Left ventricle myocardium inferior (tissue), 1 donor: Measurements from ENCODE around the gene CTNS. TPM values are rescaled to one million over a fixed set of nuclear protein-coding genes. Genes with fewer than 3 reads are reported as not detected.

Experiments
- DNase-seq: peaks from one replicate; pipeline ENCODE4 v3.0.0-alpha.2; 2020
- H3K27ac ChIP-seq: fragments of 200-600 bp; replicated peaks from 2 replicates; pipeline ENCODE4 v1.8.0; 2021
- H3K27me3 ChIP-seq: fragments of 200-600 bp; 2 replicates; pipeline ENCODE4 v1.8.0; 2021; ENCODE audit warnings: low read depth
- H3K36me3 ChIP-seq: fragments of 200-600 bp; 2 replicates; pipeline ENCODE4 v1.8.0; 2021
- H3K4me1 ChIP-seq: fragments of 200-600 bp; 2 replicates; pipeline ENCODE4 v1.8.0; 2021
- H3K4me3 ChIP-seq: fragments of 200-600 bp; 2 replicates; pipeline ENCODE4 v1.8.0; 2021; ENCODE audit warnings: mild to moderate bottlenecking, moderate library complexity
- H3K9me3 ChIP-seq: fragments of 200-600 bp; replicated peaks from 2 replicates; pipeline ENCODE4 v1.8.0; 2021
- CTCF ChIP-seq: fragments of 200-600 bp; IDR thresholded peaks from 2 replicates; pipeline ENCODE4 v1.8.0; 2021; ENCODE audit warnings: antibody characterized with exemption, mild to moderate bottlenecking, borderline replicate concordance
- intact Hi-C: fragments of 100-400 bp; cut with micrococcal nuclease; formaldehyde crosslinking; loops from one replicate; pipeline ENCODE4 v1.11.0; 2022
- total RNA-seq: library from RNA; stranded (reverse); fragmentation: NEBNext Ultra II Directional; extraction: Animal tissue kit (Norgen Biotek cat#: 25700); gene quantifications from one replicate; pipeline ENCODE4 v1.2.1, GENCODE V29; 2021
- donor health status: DM: no; HTN: yes; CAD: no; lungs with severe emphysema.

The CTNS gene
- total RNA-seq, 1 donor from 2014 or later = 6.2 TPM

- Histone ChIP-seq H3K4me3 (no peak overlapping the region), H3K9me3 (peaks cover 7% of the 10 kb centered on the region), H3K27me3 (peaks cover 86% of the 10 kb centered on the region), H3K36me3 (no peaks in the 10 kb centered on the region), H3K4me1 (peaks cover 31% of the 10 kb centered on the region), H3K27ac (no peak overlapping the region)
- TF ChIP-seq CTCF = no peak
- no peak for DNase-seq
- intact Hi-C loops = no loop called here
Measured at GRCh38 chr17:3693829-3694231, 57.3 kb downstream of the CTNS start.

- peak overlapping the region; percentile 81 for H3K27ac ChIP-seq
- intact Hi-C loops = no loop called here
Measured at GRCh38 chr17:3695129-3695722, 58.7 kb downstream of the CTNS start.

GRCh38 chr17:3695723-3696411, 59.3 kb downstream of the CTNS start, which contains the start of gene P2RX5:
P2RX5 (minus strand) TSS chr17:3696155; CDS start chr17:3696005, 150 bp downstream.
- peaks cover 7% of the 10 kb centered on the region for H3K9me3 ChIP-seq
- peaks cover 74% of the 10 kb centered on the region for H3K27me3 ChIP-seq
- peaks cover 31% of the 10 kb centered on the region for H3K4me1 ChIP-seq
- DNase-seq = no peak
- H3K27ac ChIP-seq = peak within 1 kb of the TSS; percentile 81
- peak within 1 kb of the TSS; percentile 73 for H3K4me3 ChIP-seq
- no peak for TF ChIP-seq CTCF
- intact Hi-C loops = no loop called here
- no peaks in the 10 kb centered on the region for H3K36me3 ChIP-seq

More at GRCh38 chr17:3695129-3695722, 58.7 kb downstream of the CTNS start:
- Histone ChIP-seq H3K9me3 (peaks cover 7% of the 10 kb centered on the region), H3K4me3 (peak overlapping the region; percentile 73), H3K36me3 (no peaks in the 10 kb centered on the region), H3K4me1 (peaks cover 31% of the 10 kb centered on the region), H3K27me3 (peaks cover 81% of the 10 kb centered on the region)
- DNase-seq = peak; percentile 58
- no peak for TF ChIP-seq CTCF

GRCh38 chr17:3697103-3697476, 60.5 kb downstream of the CTNS start:
- intact Hi-C loops = no loop called here
- Histone ChIP-seq H3K4me3 (peak overlapping the region; percentile 73), H3K36me3 (no peaks in the 10 kb centered on the region), H3K27me3 (peaks cover 64% of the 10 kb centered on the region), H3K4me1 (peaks cover 31% of the 10 kb centered on the region), H3K9me3 (peaks cover 7% of the 10 kb centered on the region), H3K27ac (peak overlapping the region; percentile 18)
- DNase-seq = no peak
- no peak for TF ChIP-seq CTCF

GRCh38 chr17:3698139-3698538, 61.6 kb downstream of the CTNS start:
- peaks cover 54% of the 10 kb centered on the region for H3K27me3 ChIP-seq
- no peak for DNase-seq

More at GRCh38 chr17:3698139-3698538, 61.6 kb downstream of the CTNS start:
- no peak for TF ChIP-seq CTCF
- H3K9me3 ChIP-seq = peaks cover 7% of the 10 kb centered on the region
- H3K4me1 ChIP-seq = peaks cover 31% of the 10 kb centered on the region
- H3K4me3 ChIP-seq = no peak overlapping the region
- intact Hi-C loops = no loop called here
- H3K36me3 ChIP-seq = no peaks in the 10 kb centered on the region
- no peak overlapping the region for H3K27ac ChIP-seq
